MCF 10A (cell line): Measurements from ENCODE around the gene TNFSF15. TPM values are rescaled to one million over a fixed set of nuclear protein-coding genes. Genes with fewer than 3 reads are reported as not detected.

ENCODE experiments used
- total RNA-seq: library from RNA; stranded (reverse); gene quantifications from 2 replicates; pipeline ENCODE4 v1.2.3, GENCODE V29; 2022

The TNFSF15 gene
- total RNA-seq, 1 experiment from 2014 or later = 1.9 TPM

Other genes with a start within 250 kb of the TNFSF15 start
- gene ATP6V1G1, start 218.3 kb downstream of the TNFSF15 start, total RNA-seq = 87.1 and 118 TPM in 2 replicates
- 19.9 and 20.7 TPM in 2 replicates for gene TMEM268, start 194.7 kb downstream of the TNFSF15 start, total RNA-seq
- not detected in 2 replicates for gene TEX53, start 148.2 kb downstream of the TNFSF15 start, total RNA-seq
- not detected in 2 replicates for gene TEX48, start 123.8 kb downstream of the TNFSF15 start, total RNA-seq
- not detected in 2 replicates for gene TNFSF8, start 124.6 kb upstream of the TNFSF15 start, total RNA-seq